D721Med (cell line): Measurements from ENCODE around the gene PPM1M.

Experiments
- DNase-seq: peaks from one replicate; pipeline ENCODE4 v3.0.0; 2011; ENCODE audit warnings: low spot score; ENCODE audit not compliant: insufficient read length
- FAIRE-seq: peaks from 2 replicates; lab custom pipeline; 2011; peaks lifted over from hg19 to GRCh38; lab: Jason Lieb, UNC
- TF ChIP-seq, protein P1 (sequence below): IDR thresholded peaks from 2 replicates; pipeline ENCODE4 v1.5.1; 2012; ENCODE audit warnings: mild to moderate bottlenecking, control low read depth; ENCODE audit not compliant: insufficient read depth; ENCODE audit errors: missing control alignments

Gene PPM1M

DNA sequence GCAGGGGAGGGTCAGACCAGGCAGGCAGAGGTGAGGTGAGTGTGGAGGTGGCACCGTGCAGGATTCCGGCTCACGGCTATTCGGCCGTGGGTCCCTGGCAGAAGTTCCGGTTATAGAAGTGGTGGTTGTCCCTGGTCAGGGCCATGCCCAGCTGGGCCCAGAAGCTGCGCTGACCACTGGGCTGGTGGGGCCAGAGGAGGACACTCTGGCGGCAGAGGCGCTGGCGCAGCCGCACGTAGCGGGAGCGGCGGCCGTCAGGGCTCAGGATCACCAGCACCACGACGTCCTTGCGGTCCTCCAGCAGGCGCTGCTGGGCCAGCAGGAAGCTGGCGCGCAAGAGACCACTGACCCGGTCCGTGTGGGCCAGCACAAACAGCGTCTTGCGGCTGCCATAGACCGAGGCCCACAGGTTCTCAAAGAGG, 24.4 kb upstream of the PPM1M start:
- DNase-seq (no peak), FAIRE-seq (no peak)
- TF ChIP-seq, protein P1, sequence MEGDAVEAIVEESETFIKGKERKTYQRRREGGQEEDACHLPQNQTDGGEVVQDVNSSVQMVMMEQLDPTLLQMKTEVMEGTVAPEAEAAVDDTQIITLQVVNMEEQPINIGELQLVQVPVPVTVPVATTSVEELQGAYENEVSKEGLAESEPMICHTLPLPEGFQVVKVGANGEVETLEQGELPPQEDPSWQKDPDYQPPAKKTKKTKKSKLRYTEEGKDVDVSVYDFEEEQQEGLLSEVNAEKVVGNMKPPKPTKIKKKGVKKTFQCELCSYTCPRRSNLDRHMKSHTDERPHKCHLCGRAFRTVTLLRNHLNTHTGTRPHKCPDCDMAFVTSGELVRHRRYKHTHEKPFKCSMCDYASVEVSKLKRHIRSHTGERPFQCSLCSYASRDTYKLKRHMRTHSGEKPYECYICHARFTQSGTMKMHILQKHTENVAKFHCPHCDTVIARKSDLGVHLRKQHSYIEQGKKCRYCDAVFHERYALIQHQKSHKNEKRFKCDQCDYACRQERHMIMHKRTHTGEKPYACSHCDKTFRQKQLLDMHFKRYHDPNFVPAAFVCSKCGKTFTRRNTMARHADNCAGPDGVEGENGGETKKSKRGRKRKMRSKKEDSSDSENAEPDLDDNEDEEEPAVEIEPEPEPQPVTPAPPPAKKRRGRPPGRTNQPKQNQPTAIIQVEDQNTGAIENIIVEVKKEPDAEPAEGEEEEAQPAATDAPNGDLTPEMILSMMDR = no peak

DNA sequence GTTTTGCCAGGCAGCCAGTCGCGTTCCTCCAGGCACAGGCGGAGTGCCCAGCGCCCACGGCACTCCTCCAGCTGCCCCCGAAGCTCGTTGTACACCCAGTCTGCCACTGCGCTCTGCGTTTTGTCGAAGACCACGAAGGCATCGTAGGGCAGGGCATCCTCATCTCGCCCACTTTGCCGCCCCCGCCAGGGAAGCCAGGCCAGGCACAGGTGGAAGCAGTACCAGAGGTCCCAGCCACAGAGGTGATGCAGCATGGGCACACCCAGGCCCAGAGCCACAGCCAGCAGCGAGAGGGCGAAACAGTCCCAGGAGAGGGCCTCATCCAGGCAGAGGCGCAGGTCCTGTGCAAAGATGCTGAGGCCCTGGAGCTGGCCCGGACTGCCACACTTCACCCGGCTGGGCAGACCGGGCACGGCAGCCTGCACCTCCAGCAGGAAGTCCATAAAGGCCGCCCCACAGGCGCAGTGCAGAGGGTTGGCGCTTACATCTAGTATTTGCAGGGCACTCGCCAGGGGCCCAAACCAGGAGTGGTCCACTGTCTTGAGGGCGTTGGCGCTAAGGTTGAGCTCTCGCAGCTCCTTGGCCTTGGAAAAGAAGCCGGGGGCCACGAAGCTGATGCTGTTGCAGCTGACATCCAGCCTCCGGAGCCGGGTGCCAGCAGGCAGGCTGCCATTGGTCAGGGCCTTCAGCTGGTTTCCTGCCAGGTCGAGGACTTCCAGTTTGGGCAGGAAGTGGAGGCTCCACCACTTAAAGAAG, 23.8 kb upstream of the PPM1M start:
- FAIRE-seq (no peak), DNase-seq (no peak)
- TF ChIP-seq, protein P1 = no peak

DNA sequence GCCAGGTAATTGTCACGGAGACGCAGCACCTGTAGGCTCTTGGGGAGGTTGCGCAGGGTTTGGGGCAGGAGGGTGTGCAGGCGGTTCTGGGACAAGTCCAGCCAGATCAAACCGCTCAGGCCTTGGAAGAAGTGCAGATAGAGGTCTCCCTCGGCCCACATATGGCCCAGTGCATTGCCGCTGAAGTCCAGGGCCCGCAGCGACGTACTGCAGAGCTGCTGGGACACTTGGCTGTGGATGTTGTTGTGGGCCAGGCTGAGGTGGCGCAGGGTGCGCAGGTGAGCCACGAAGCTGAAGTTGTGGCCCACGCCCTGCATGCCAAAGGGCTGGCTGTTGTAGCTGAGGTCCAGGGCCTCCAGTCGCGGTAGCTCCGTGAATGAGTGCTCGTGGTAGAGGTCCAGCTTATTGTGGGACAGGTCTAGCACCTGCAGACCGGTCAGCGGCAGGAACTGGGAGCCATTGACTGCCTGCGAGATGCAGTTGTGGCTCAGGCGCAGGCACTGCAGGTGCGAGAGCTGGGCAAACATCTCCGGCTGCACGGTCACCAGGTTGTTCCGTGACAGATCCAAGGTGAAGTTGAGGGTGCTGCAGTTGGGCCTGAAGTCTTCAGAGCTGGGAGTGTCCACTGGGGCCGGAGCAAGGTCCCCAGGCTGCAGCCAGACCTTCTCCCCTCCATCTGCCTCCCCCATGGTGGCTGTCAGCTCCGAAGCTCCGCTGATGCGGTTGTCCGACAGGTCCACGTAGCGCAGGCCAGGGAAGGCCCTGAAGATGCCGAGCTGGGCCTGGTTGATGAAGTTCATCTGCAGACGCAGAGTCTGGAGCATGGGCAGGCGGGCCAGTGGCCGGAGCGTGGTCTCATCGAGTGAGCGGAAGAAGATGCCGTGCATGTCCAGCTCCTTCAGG, 23.0 kb upstream of the PPM1M start:
- TF ChIP-seq, protein P1 = no peak
- no peak for FAIRE-seq
- DNase-seq = no peak

DNA sequence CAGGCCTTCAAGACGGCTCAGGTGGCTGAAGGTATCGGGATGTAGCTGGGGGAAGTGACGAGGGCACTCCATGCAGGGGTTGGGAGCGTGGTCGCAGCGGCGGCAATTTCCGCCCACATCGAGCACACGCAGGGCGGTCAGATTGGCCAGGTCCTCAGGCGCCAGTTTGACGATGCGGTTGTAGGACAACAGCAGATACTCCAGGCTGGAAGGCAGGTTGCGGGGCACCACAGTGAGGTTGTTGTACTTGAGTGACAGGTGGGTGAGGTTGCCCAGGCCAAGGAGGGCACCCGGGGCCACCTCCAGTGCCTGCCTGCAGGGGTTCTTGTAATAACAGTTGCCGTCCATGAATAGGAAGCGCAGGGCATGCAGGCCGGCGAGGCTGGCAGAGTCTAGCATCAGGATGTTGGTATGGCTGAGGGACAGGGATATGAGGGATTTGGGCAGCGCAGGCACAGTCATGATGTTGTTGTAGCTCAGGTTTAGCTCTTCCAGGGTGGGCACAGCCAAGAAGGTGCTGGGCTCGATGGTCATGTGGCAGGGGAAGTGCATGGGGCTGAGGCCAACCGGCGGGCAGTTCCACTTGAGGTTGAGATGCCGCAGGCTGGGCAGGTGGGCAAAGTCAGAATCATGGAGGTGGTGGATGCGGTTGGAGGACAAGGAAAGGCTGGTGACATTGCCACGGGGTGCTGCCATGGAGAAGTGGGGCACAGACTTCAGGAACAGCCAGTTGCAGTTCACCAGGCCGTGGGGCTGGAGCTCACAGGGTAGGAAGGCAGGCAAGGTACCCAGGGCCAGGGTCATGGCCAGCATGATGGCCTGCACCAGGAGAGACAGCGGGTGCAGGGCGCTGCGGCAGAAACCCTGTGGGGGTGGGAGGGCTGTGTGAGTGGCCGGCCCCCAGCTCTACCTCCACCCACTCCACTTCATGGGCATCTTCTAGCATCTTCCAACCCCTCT, 21.8 kb upstream of the PPM1M start:
- TF ChIP-seq, protein P1 = no peak
- FAIRE-seq (no peak), DNase-seq (no peak)

DNA sequence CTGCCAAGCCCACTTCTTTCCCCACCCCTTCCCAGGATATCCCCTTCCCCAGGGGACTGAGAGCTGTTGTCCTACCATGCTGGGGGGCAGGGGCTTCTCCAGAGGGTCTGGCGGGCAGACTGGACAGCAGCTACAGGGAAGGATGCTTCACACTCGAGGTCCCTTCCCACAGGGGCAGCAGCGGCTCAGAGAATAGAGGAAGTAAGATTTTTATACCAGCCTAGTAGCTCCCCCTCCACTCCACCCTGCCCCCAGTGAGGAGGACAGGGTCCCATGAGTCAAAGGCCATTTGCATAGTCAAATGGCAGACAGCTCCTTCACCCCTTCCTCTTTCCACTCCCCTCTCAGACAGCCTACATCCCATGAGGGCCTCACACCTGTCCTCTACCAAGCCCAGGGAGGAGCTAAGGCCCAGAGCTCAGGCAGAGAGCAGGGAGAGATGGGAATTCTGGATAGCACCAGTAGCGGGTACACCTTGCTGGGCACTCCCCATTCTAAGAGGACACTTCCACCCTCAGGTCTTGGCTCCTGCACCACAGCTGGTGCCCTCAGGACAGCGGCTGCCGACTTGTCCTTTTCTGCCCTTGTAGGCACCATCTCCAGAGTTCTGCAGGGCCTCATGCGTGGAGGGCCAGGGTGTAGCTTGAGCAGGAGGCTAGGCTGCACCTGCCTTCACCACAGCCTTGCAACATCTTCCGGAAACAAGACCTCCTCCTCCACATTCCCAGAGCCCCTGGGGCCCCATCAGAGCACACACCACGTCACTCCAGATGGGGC, 19.9 kb upstream of the PPM1M start, which contains the start of gene TLR9:
Gene TLR9 (minus strand): TSS at position 194 of the 777 bp plus-strand sequence. CDS start 116 bp downstream, at position 78.
- FAIRE-seq (no peak), DNase-seq (no peak)
- TF ChIP-seq, protein P1 = no peak
